ENCODE data around the gene INTS1.

The INTS1 gene

GRCh38 chr7:1548944-1549343 lies 44.8 kb upstream of the INTS1 start:
- H3K9me3 ChIP-seq (ENCODE audit: low read length): no peaks in the 10 kb centered on the region
- H3K27ac ChIP-seq (ENCODE audit: low read depth, low read length, poor library complexity, severe bottlenecking): no peak overlapping the region
- no peaks in the 10 kb centered on the region for H3K9me2 ChIP-seq (ENCODE audit: low read depth, low read length)
- H2AFZ ChIP-seq (ENCODE audit: low read length): no peak overlapping the region
- peaks cover 8% of the 10 kb centered on the region; the same call in 1 of the 2 replicates for H3K27me3 ChIP-seq (ENCODE audit: insufficient read depth, low read length)
- no peaks in the 10 kb centered on the region for H3K79me2 ChIP-seq (ENCODE audit: insufficient read depth, low read length)
- no peaks in the 10 kb centered on the region for H3F3A ChIP-seq (ENCODE audit: insufficient read depth, low read length)
- TF ChIP-seq EZH2 (IDR thresholded peaks at IDR 0.05; ENCODE audit: borderline replicate concordance, low read length) (no peak), CTCF (IDR thresholded peaks at IDR 0.05; ENCODE audit: low read length) (no peak)
- H3K4me3 ChIP-seq (ENCODE audit: low read depth, low read length, poor library complexity, severe bottlenecking): no peak overlapping the region
- H3K4me1 ChIP-seq (ENCODE audit: insufficient read depth, low read length, severe bottlenecking): no peaks in the 10 kb centered on the region
- no peak overlapping the region for H3K9ac ChIP-seq (ENCODE audit: low read length)
- no peak overlapping the region for H3K4me2 ChIP-seq (ENCODE audit: low read length)
- H4K20me1 ChIP-seq (ENCODE audit: insufficient read depth, low read length): no peaks in the 10 kb centered on the region
- peaks cover 6% of the 10 kb centered on the region; the same call in 1 of the 2 replicates for H3K36me3 ChIP-seq (ENCODE audit: insufficient read depth, low read length)

GRCh38 chr7:1548438-1548831 lies 44.2 kb upstream of the INTS1 start:
- H3K27ac ChIP-seq (ENCODE audit: low read depth, low read length, poor library complexity, severe bottlenecking): no peak overlapping the region
- no peak overlapping the region for H2AFZ ChIP-seq (ENCODE audit: low read length)
- H3K9ac ChIP-seq (ENCODE audit: low read length): no peak overlapping the region
- no peaks in the 10 kb centered on the region for H3K79me2 ChIP-seq (ENCODE audit: insufficient read depth, low read length)
- H3K9me2 ChIP-seq (ENCODE audit: low read depth, low read length): no peaks in the 10 kb centered on the region
- no peaks in the 10 kb centered on the region for H3F3A ChIP-seq (ENCODE audit: insufficient read depth, low read length)
- no peak overlapping the region for H3K4me3 ChIP-seq (ENCODE audit: low read depth, low read length, poor library complexity, severe bottlenecking)
- peaks cover 11% of the 10 kb centered on the region; the same call in 1 of the 2 replicates for H3K36me3 ChIP-seq (ENCODE audit: insufficient read depth, low read length)
- no peaks in the 10 kb centered on the region for H3K4me1 ChIP-seq (ENCODE audit: insufficient read depth, low read length, severe bottlenecking)
- H4K20me1 ChIP-seq (ENCODE audit: insufficient read depth, low read length): no peaks in the 10 kb centered on the region
- no peak overlapping the region for H3K4me2 ChIP-seq (ENCODE audit: low read length)
- peaks cover 8% of the 10 kb centered on the region; the same call in 1 of the 2 replicates for H3K27me3 ChIP-seq (ENCODE audit: insufficient read depth, low read length)
- TF ChIP-seq CTCF (IDR thresholded peaks at IDR 0.05; ENCODE audit: low read length): peak; percentile 38; the same call in 1 of the 2 replicates
- TF ChIP-seq EZH2 (IDR thresholded peaks at IDR 0.05; ENCODE audit: borderline replicate concordance, low read length): no peak
- H3K9me3 ChIP-seq (ENCODE audit: low read length): no peaks in the 10 kb centered on the region

- Histone ChIP-seq H3K9me3 (ENCODE audit: low read length) (no peaks in the 10 kb centered on the region), H3K27me3 (ENCODE audit: insufficient read depth, low read length) (peaks cover 8% of the 10 kb centered on the region; the same call in 1 of the 2 replicates), H3K9ac (ENCODE audit: low read length) (no peak overlapping the region), H3K4me1 (ENCODE audit: insufficient read depth, low read length, severe bottlenecking) (no peaks in the 10 kb centered on the region), H3K4me3 (ENCODE audit: low read depth, low read length, poor library complexity, severe bottlenecking) (no peak overlapping the region), H3K9me2 (ENCODE audit: low read depth, low read length) (no peaks in the 10 kb centered on the region), H2AFZ (ENCODE audit: low read length) (no peak overlapping the region), H3K36me3 (ENCODE audit: insufficient read depth, low read length) (peaks cover 14% of the 10 kb centered on the region; the same call in 1 of the 2 replicates), H3K79me2 (ENCODE audit: insufficient read depth, low read length) (no peaks in the 10 kb centered on the region), H3F3A (ENCODE audit: insufficient read depth, low read length) (no peaks in the 10 kb centered on the region), H3K4me2 (ENCODE audit: low read length) (no peak overlapping the region), H4K20me1 (ENCODE audit: insufficient read depth, low read length) (no peaks in the 10 kb centered on the region), H3K27ac (ENCODE audit: low read depth, low read length, poor library complexity, severe bottlenecking) (no peak overlapping the region)
- TF ChIP-seq CTCF (IDR thresholded peaks at IDR 0.05; ENCODE audit: low read length) (no peak), EZH2 (IDR thresholded peaks at IDR 0.05; ENCODE audit: borderline replicate concordance, low read length) (no peak)
Observed at GRCh38 chr7:1547777-1548437, 43.7 kb upstream of the INTS1 start.

All from OCI-LY1 (cell line).